Breast epithelium (tissue), 4 donors: ENCODE results near the gene AQR. TPM values are rescaled to one million over a fixed set of nuclear protein-coding genes. Genes with fewer than 3 reads are reported as not detected.
A peak's percentile ranks its signal among the peaks of the same experiment; 100 is the strongest.

Experiments used
- DNase-seq, 2 donors: peaks; one replicate each; pipeline ENCODE4 v3.0.0-alpha.2; 2019; ENCODE audit warnings: low spot score in 2 of 2
- H3K27ac ChIP-seq, 2 donors: fragments of 200-600 bp; sonication (generic) in 1 of 2; one replicate each; pipeline ENCODE4 v1.5.1; 2016 to 2019; ENCODE audit warnings: mild to moderate bottlenecking in 1 of 2
- H3K27me3 ChIP-seq, 2 donors: fragments of 200-600 bp; sonication (generic) in 1 of 2; one replicate each; pipeline versions ENCODE4 v1.5.1 to v1.6.0; 2017 to 2019; ENCODE audit warnings: control low read depth in 1 of 2, mild to moderate bottlenecking in 1 of 2
- H3K36me3 ChIP-seq: fragments of 200-600 bp; one replicate; pipeline ENCODE4 v1.5.1; 2019
- H3K4me1 ChIP-seq, 2 donors: fragments of 200-600 bp; sonication (generic); one replicate each; pipeline ENCODE4 v1.5.1; 2016 to 2019; ENCODE audit warnings: control low read depth in 1 of 2
- H3K4me3 ChIP-seq, 3 donors: fragments of 200-600 bp; sonication (generic); 1 replicate in 2 of 3; 2 replicates in 1 of 3; pipeline ENCODE4 v1.5.1; 2016 to 2019; ENCODE audit warnings: mild to moderate bottlenecking in 3 of 3, moderate library complexity in 2 of 3
- H3K9me3 ChIP-seq, 2 donors: fragments of 200-600 bp; sonication (generic) in 1 of 2; one replicate each; pipeline ENCODE4 v1.5.1; 2016 to 2019; ENCODE audit warnings: control low read depth in 1 of 2
- CTCF ChIP-seq, 3 donors: fragments of 450-650 bp; IDR thresholded peaks; one replicate each; pipeline ENCODE4 v1.5.1; 2016 to 2017; ENCODE audit warnings: antibody characterized with exemption in 3 of 3, mild to moderate bottlenecking in 3 of 3, moderate library complexity in 3 of 3
- POLR2A ChIP-seq: fragments of 450-650 bp; IDR thresholded peaks from one replicate; pipeline ENCODE4 v1.6.1; 2016; ENCODE audit warnings: antibody characterized with exemption, mild to moderate bottlenecking, moderate library complexity
- POLR2AphosphoS5 ChIP-seq, 3 donors: sonication (generic); formaldehyde crosslinking; IDR thresholded peaks; one replicate each; pipeline ENCODE4 v1.6.1; 2017; ENCODE audit warnings: antibody characterized with exemption in 3 of 3
- intact Hi-C: fragments of 100-400 bp; cut with DNase I; formaldehyde crosslinking; loops from one replicate; pipeline ENCODE4 v1.15.1; 2023; ENCODE audit warnings: low total_unique reads
- total RNA-seq, 3 donors: library from RNA; depleted of rRNA; stranded (reverse); fragments of >200 nt; gene quantifications; one replicate each; pipeline ENCODE4 v1.1.0, GENCODE V29; 2016

AQR gene
- total RNA-seq, 3 donors from 2014 or later: 23.0 to 51.4 (median 34.4) TPM

DNA sequence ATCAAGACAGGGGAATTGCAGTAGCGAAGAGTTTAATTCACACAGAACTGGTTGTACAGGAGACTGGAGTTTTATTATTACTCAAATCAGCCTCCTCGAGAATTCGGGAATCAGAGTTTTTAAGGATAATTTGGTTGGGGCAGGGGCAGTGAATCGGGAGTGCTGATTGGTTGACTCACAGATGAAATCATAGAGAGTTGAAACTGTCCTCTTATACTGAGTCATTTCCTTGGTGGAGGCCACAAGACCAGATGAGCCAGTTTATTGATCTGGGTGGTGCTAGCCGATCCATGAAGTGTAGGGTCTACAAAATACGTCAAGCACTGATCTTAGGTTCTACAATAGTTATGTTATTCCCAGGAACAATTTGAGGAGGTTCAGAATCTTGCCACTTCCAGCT lies 23.9 kb upstream of the AQR start:
- no peak for DNase-seq
- no peaks in the 10 kb centered on the region for H3K9me3 ChIP-seq
- no peaks in the 10 kb centered on the region for H3K36me3 ChIP-seq
- intact Hi-C loops: no loop called here
- no peaks in the 10 kb centered on the region for H3K27me3 ChIP-seq
- TF ChIP-seq POLR2AphosphoS5 (IDR thresholded peaks at IDR 0.05): no peak
- TF ChIP-seq CTCF (IDR thresholded peaks at IDR 0.05): no peak
- H3K27ac ChIP-seq: no peak overlapping the region
- H3K4me3 ChIP-seq: no peak overlapping the region
- H3K4me1 ChIP-seq: no peaks in the 10 kb centered on the region

DNA sequence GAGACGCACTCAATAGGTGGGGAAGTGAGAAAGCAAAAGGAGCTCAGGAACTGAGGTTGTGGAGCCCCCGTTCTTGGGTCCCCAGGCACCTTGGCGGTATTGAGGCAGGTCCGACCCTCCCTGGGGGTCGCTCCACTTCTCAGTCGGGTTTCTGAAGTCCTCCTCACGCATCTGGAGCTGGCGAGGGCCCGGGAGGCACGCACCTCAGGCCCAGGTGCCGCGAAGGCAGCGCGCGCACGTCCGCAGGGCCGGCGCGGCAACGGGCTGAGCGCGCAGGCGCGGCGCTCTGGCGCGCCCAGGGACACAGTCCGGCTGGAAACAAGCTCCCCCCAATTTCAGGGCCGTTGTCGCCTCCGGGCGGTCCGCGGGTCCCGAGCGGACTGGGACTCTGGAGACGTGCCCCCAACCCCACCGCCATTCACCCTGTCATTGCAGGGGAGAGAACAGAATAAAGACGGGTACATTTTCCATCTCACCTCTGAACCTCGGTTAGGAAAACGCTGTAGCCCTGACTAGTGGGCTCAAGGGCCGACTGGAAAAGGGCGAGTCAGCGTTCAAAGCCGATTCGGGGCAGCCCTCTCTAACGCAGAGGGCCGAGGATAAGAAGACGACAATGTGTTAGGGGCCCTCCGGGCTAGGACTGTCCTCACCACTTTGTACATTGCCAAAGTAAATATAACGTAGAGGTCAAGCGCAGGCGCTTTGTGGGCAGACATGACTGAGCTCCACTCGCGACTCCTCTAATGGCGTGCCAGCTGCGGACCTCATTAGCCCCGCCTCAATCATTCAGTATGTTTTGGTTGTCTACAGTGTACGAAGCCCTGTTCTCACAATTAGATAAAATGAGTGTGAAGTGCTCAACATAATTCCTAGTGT lies 18.7 kb upstream of the AQR start, which contains the start of gene ZNF770:
Gene ZNF770, minus strand, starts transcription at position 261 of the 876 bp plus-strand sequence. CDS start 4,853 bp downstream, outside the sequence.
- DNase-seq: peak; percentile 63 to 79
- H3K36me3 ChIP-seq: no peaks in the 10 kb centered on the region
- H3K9me3 ChIP-seq: no peaks in the 10 kb centered on the region
- peak within 1 kb of the TSS; percentile 97 to 98 for H3K27ac ChIP-seq
- peak within 1 kb of the TSS; percentile 79 to 98 (median 80) for H3K4me3 ChIP-seq
- intact Hi-C loops: no loop called here
- no peaks in the 10 kb centered on the region for H3K27me3 ChIP-seq
- TF ChIP-seq POLR2A (peak; percentile 20), CTCF (IDR thresholded peaks at IDR 0.05) (no peak), POLR2AphosphoS5 (IDR thresholded peaks at IDR 0.05) (peak; percentile 65 to 72 (median 67))
- H3K4me1 ChIP-seq: peaks cover 0 to 14% of the 10 kb centered on the region in 2 donors

- H3K27ac ChIP-seq: peak overlapping the region; percentile 97 to 98
- TF ChIP-seq CTCF (IDR thresholded peaks at IDR 0.05): no peak
- no peak for TF ChIP-seq POLR2AphosphoS5 (IDR thresholded peaks at IDR 0.05)
- TF ChIP-seq POLR2A: no peak
- no peaks in the 10 kb centered on the region for H3K36me3 ChIP-seq
- H3K4me1 ChIP-seq: peaks cover 0 to 14% of the 10 kb centered on the region in 2 donors
- intact Hi-C loops: no loop called here
- H3K9me3 ChIP-seq: no peaks in the 10 kb centered on the region
- H3K27me3 ChIP-seq: no peaks in the 10 kb centered on the region
- no peak for DNase-seq
- H3K4me3 ChIP-seq: peak overlapping the region; percentile 79 to 98 (median 80)
Measured at GRCh38 chr15:34987609-34988026, 18.1 kb upstream of the AQR start.

DNA sequence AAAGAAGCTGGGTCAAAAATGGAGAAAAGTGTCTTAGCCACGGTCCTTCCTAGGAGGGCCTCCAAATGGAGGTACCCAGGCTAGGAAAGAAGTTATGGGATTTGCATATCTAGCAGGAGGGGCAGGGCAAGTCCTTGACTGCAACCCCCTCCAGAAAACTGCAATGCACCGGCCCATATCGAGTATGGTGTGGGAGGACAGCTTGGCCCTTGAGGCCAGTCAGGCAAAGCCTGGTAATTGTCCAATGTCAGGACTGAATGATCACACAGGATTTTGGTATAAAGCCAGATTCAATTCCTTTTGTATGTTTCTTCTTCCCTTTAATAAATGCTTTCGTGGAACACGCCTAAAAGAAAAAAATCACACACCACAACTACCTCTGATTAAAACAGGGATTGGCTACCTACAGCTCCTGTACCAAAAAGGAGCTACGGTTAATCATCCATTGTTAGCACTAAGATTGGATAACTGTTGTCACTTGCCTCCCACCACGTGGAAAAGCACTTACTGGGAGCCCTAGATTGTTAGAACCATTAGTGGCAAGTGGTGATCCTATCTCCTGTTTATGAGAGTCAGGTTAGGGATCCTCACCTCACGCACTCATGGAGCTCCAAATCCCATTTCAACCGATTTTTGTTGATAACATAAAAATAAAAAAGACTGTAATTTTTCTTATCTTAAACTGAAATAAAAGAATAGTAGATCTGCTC lies 17.4 kb upstream of the AQR start:
- Histone ChIP-seq H3K36me3 (no peaks in the 10 kb centered on the region), H3K27ac (peak overlapping the region in 1 of 2 donors; percentile 98), H3K9me3 (no peaks in the 10 kb centered on the region), H3K4me1 (peaks cover 0 to 14% of the 10 kb centered on the region in 2 donors), H3K4me3 (peak overlapping the region; percentile 79 to 98 (median 80)), H3K27me3 (no peaks in the 10 kb centered on the region)
- no peak for DNase-seq
- TF ChIP-seq POLR2AphosphoS5 (IDR thresholded peaks at IDR 0.05) (no peak), POLR2A (no peak), CTCF (IDR thresholded peaks at IDR 0.05) (no peak)
- intact Hi-C loops: no loop called here
